GM21529 (cell line): ENCODE measurements around the gene ANKRD55.
A peak's percentile ranks its signal among the peaks of the same experiment; 100 is the strongest.
"Not testable (repeated sequence)": the region's sequence is repeated elsewhere in the genome, so short reads cannot be mapped to it uniquely, and the experiment has no call there.

Experiments
- ATAC-seq: cut with Tn5 transposase; IDR thresholded peaks from one replicate; pipeline ENCODE4 v1.9.1; 2021; ENCODE audit not compliant: unreplicated experiment

The ANKRD55 gene

GRCh38 chr5:56083286-56083854 is 149.8 kb downstream of the ANKRD55 start:
- no peak for ATAC-seq

GRCh38 chr5:56081053-56081642 is 152.0 kb downstream of the ANKRD55 start:
- peak; percentile 38 for ATAC-seq

- peak; percentile 76 for ATAC-seq
Observed at GRCh38 chr5:56080375-56081052, 152.6 kb downstream of the ANKRD55 start.

- not testable (repeated sequence) for ATAC-seq
Observed at GRCh38 chr5:56079157-56079500, 154.0 kb downstream of the ANKRD55 start.

- ATAC-seq = no peak
Observed at GRCh38 chr5:56078278-56079156, 154.6 kb downstream of the ANKRD55 start.

- peak; percentile 55 for ATAC-seq
Observed at GRCh38 chr5:56077796-56078233, 155.3 kb downstream of the ANKRD55 start.

- ATAC-seq = no peak
Observed at GRCh38 chr5:56076486-56076885, 156.6 kb downstream of the ANKRD55 start.

GRCh38 chr5:56075361-56075760 is 157.8 kb downstream of the ANKRD55 start:
- no peak for ATAC-seq

- no peak for ATAC-seq
Observed at GRCh38 chr5:56072863-56073766, 160.0 kb downstream of the ANKRD55 start.

GRCh38 chr5:56071470-56071869 is 161.7 kb downstream of the ANKRD55 start:
- ATAC-seq = no peak

- ATAC-seq = no peak
Observed at GRCh38 chr5:56070851-56071465, 162.2 kb downstream of the ANKRD55 start.

GRCh38 chr5:56069652-56070226 is 163.4 kb downstream of the ANKRD55 start:
- no peak for ATAC-seq

GRCh38 chr5:56066931-56067450 is 166.1 kb downstream of the ANKRD55 start:
- no peak for ATAC-seq

GRCh38 chr5:56064984-56065383 is 168.1 kb downstream of the ANKRD55 start:
- no peak for ATAC-seq

GRCh38 chr5:56060276-56061110 is 172.6 kb downstream of the ANKRD55 start:
- no peak for ATAC-seq

GRCh38 chr5:56059854-56060253 is 173.3 kb downstream of the ANKRD55 start:
- no peak for ATAC-seq

- ATAC-seq = peak; percentile 87
Observed at GRCh38 chr5:56056875-56057274, 176.3 kb downstream of the ANKRD55 start.

- ATAC-seq = no peak
Observed at GRCh38 chr5:56055859-56056258, 177.3 kb downstream of the ANKRD55 start.

GRCh38 chr5:56055287-56055686 is 177.8 kb downstream of the ANKRD55 start:
- ATAC-seq = no peak
